ENCODE data around the gene CCNI.

- no peak for TF ChIP-seq TAF1 (IDR thresholded peaks at IDR 0.05; ENCODE audit: low read depth, low read length)
- no peak for TF ChIP-seq POLR2AphosphoS5 (IDR thresholded peaks at IDR 0.05; ENCODE audit: low read depth, low read length)
- no peak for TF ChIP-seq POLR2A (IDR thresholded peaks at IDR 0.05; ENCODE audit: low read depth, low read length)
- no peak for TF ChIP-seq SPI1 (IDR thresholded peaks at IDR 0.05; ENCODE audit: low read depth, low read length)
- no peak for TF ChIP-seq PAX5 (IDR thresholded peaks at IDR 0.05; ENCODE audit: insufficient read depth, low read length, severe bottlenecking)
- no peak for TF ChIP-seq POU2F2 (IDR thresholded peaks at IDR 0.05; ENCODE audit: low read depth, low read length)
Observed at GRCh38 chr4:77082886-77083608, 7.3 kb upstream of the CCNI start.
